Muscle layer of colon (tissue), 2 donors: Measurements from ENCODE around the gene DNAAF5.

Experiments used
- H3K27ac ChIP-seq: one replicate; pipeline ENCODE4 v1.7.0; 2013; ENCODE audit warnings: low read depth, mild to moderate bottlenecking, low read length, moderate library complexity
- H3K27me3 ChIP-seq, 2 donors: one replicate each; pipeline ENCODE4 v1.7.0; 2013; ENCODE audit warnings: low read length in 2 of 2, mild to moderate bottlenecking in 2 of 2; ENCODE audit not compliant: insufficient read depth in 2 of 2, control insufficient read depth in 1 of 2
- H3K36me3 ChIP-seq: one replicate; pipeline ENCODE4 v1.7.0; 2013; ENCODE audit warnings: mild to moderate bottlenecking, low read length; ENCODE audit not compliant: insufficient read depth
- H3K4me1 ChIP-seq: one replicate; pipeline ENCODE4 v1.7.0; 2013; ENCODE audit warnings: mild to moderate bottlenecking, low read length; ENCODE audit not compliant: insufficient read depth
- H3K4me3 ChIP-seq, 2 donors: one replicate each; pipeline ENCODE4 v1.7.0; 2013; ENCODE audit warnings: low read length in 2 of 2, low read depth in 1 of 2, mild to moderate bottlenecking in 1 of 2, moderate library complexity in 1 of 2
- H3K9ac ChIP-seq: one replicate; pipeline ENCODE4 v1.7.0; 2013; ENCODE audit warnings: low read length
- H3K9me3 ChIP-seq: one replicate; pipeline ENCODE4 v1.7.0; 2013; ENCODE audit warnings: mild to moderate bottlenecking, low read length
- donor health status: abdominal sarcoma.
- donor health status: Adenocarcinoma of cecum.

The DNAAF5 gene

GRCh38 chr7:774161-775109 lies 47.9 kb downstream of the DNAAF5 start:
- Histone ChIP-seq H3K27me3 (no peaks in the 10 kb centered on the region), H3K4me1 (peaks cover 31% of the 10 kb centered on the region), H3K9me3 (no peaks in the 10 kb centered on the region), H3K27ac (no peak overlapping the region), H3K9ac (no peak overlapping the region), H3K36me3 (peaks cover 21% of the 10 kb centered on the region), H3K4me3 (no peak overlapping the region)

- Histone ChIP-seq H3K27me3 (no peaks in the 10 kb centered on the region), H3K4me1 (peaks cover 27% of the 10 kb centered on the region), H3K9me3 (no peaks in the 10 kb centered on the region), H3K4me3 (no peak overlapping the region), H3K36me3 (peaks cover 29% of the 10 kb centered on the region), H3K27ac (no peak overlapping the region), H3K9ac (no peak overlapping the region)
These were observed 49.9 kb downstream of the DNAAF5 start for GRCh38 chr7:776381-776780.

- H3K9ac ChIP-seq: no peak overlapping the region
- no peak overlapping the region for H3K27ac ChIP-seq
- H3K36me3 ChIP-seq: peaks cover 29% of the 10 kb centered on the region
- no peaks in the 10 kb centered on the region for H3K27me3 ChIP-seq
- H3K4me1 ChIP-seq: peaks cover 26% of the 10 kb centered on the region
- no peak overlapping the region for H3K4me3 ChIP-seq
- H3K9me3 ChIP-seq: no peaks in the 10 kb centered on the region
These were observed 50.7 kb downstream of the DNAAF5 start for GRCh38 chr7:776992-777727.

- Histone ChIP-seq H3K9me3 (no peaks in the 10 kb centered on the region), H3K27ac (no peak overlapping the region), H3K9ac (no peak overlapping the region), H3K27me3 (no peaks in the 10 kb centered on the region), H3K4me1 (peaks cover 21% of the 10 kb centered on the region), H3K36me3 (peaks cover 29% of the 10 kb centered on the region), H3K4me3 (no peak overlapping the region)
These were observed 51.2 kb downstream of the DNAAF5 start for GRCh38 chr7:777728-778078.

- Histone ChIP-seq H3K36me3 (peaks cover 35% of the 10 kb centered on the region), H3K9ac (no peak overlapping the region), H3K27me3 (no peaks in the 10 kb centered on the region), H3K4me3 (no peak overlapping the region), H3K27ac (no peak overlapping the region), H3K9me3 (no peaks in the 10 kb centered on the region), H3K4me1 (peaks cover 21% of the 10 kb centered on the region)
These were observed 51.9 kb downstream of the DNAAF5 start for GRCh38 chr7:778271-778967.

- Histone ChIP-seq H3K9ac (no peak overlapping the region), H3K27me3 (no peaks in the 10 kb centered on the region), H3K27ac (no peak overlapping the region), H3K36me3 (peaks cover 37% of the 10 kb centered on the region), H3K9me3 (no peaks in the 10 kb centered on the region), H3K4me3 (no peak overlapping the region), H3K4me1 (peaks cover 21% of the 10 kb centered on the region)
These were observed 52.5 kb downstream of the DNAAF5 start for GRCh38 chr7:778968-779451.

- H3K36me3 ChIP-seq: peaks cover 41% of the 10 kb centered on the region
- no peaks in the 10 kb centered on the region for H3K27me3 ChIP-seq
- no peaks in the 10 kb centered on the region for H3K9me3 ChIP-seq
- no peak overlapping the region for H3K27ac ChIP-seq
- H3K9ac ChIP-seq: no peak overlapping the region
- no peak overlapping the region for H3K4me3 ChIP-seq
- peaks cover 21% of the 10 kb centered on the region for H3K4me1 ChIP-seq
These were observed 53.0 kb downstream of the DNAAF5 start for GRCh38 chr7:779480-779879.

GRCh38 chr7:780081-780480 lies 53.6 kb downstream of the DNAAF5 start:
- H3K36me3 ChIP-seq: peaks cover 43% of the 10 kb centered on the region
- no peaks in the 10 kb centered on the region for H3K9me3 ChIP-seq
- H3K9ac ChIP-seq: no peak overlapping the region
- H3K4me3 ChIP-seq: no peak overlapping the region
- peaks cover 21% of the 10 kb centered on the region for H3K4me1 ChIP-seq
- no peak overlapping the region for H3K27ac ChIP-seq
- no peaks in the 10 kb centered on the region for H3K27me3 ChIP-seq

- Histone ChIP-seq H3K4me1 (peaks cover 21% of the 10 kb centered on the region), H3K9me3 (no peaks in the 10 kb centered on the region), H3K9ac (no peak overlapping the region), H3K36me3 (peaks cover 43% of the 10 kb centered on the region), H3K4me3 (no peak overlapping the region), H3K27ac (no peak overlapping the region), H3K27me3 (no peaks in the 10 kb centered on the region)
These were observed 54.0 kb downstream of the DNAAF5 start for GRCh38 chr7:780516-780915.

- H3K9ac ChIP-seq: no peak overlapping the region
- peak overlapping the region in 1 of 2 donors; percentile 27 for H3K4me3 ChIP-seq
- no peaks in the 10 kb centered on the region for H3K9me3 ChIP-seq
- peak overlapping the region; percentile 19 for H3K27ac ChIP-seq
- peaks cover 26% of the 10 kb centered on the region for H3K4me1 ChIP-seq
- peaks cover 42% of the 10 kb centered on the region for H3K36me3 ChIP-seq
- H3K27me3 ChIP-seq: no peaks in the 10 kb centered on the region
These were observed 54.8 kb downstream of the DNAAF5 start for GRCh38 chr7:781186-781849.
